ENCODE data around the gene CLCN6. TPM values are rescaled to one million over a fixed set of nuclear protein-coding genes. Genes with fewer than 3 reads are reported as not detected.

CLCN6 gene
- total and polyA plus RNA-seq, 10 of the 15 experiments (the other 5 are each of a cell fraction or from before 2014, with no cell fraction given) = 2.2 to 20.9 (median 10.2) TPM

- peak; percentile 100 for TF ChIP-seq USF2 (IDR thresholded peaks at IDR 0.05; ENCODE audit: borderline replicate concordance, low read depth, low read length)
- no peak for TF ChIP-seq NFXL1 (IDR thresholded peaks at IDR 0.05; ENCODE audit: borderline replicate concordance)
- peak; percentile 79; the same call in 1 of the 2 replicates for TF ChIP-seq TAF1 (IDR thresholded peaks at IDR 0.05; ENCODE audit: borderline replicate concordance, low read depth, low read length)
- TF ChIP-seq BCLAF1 (IDR thresholded peaks at IDR 0.05) = no peak
- TF ChIP-seq CREM (IDR thresholded peaks at IDR 0.05; ENCODE audit: low read depth) = peak; percentile 85
- no peak for TF ChIP-seq KDM1A (IDR thresholded peaks at IDR 0.05; ENCODE audit: borderline replicate concordance)
- TF ChIP-seq BHLHE40 (IDR thresholded peaks at IDR 0.05; ENCODE audit: borderline replicate concordance in 1 of 2, low read depth in 2 of 2, low read length in 1 of 2) = peak; percentile 95 to 99
- no peak for TF ChIP-seq EZH2 (IDR thresholded peaks at IDR 0.05; ENCODE audit: borderline replicate concordance, control insufficient read depth, low read depth, low read length)
- TF ChIP-seq HSF1 (IDR thresholded peaks at IDR 0.05; ENCODE audit: low read depth, low read length) = no peak
- TF ChIP-seq MTA2 (IDR thresholded peaks at IDR 0.05; ENCODE audit: low read depth) = no peak
- peak; percentile 54 for TF ChIP-seq SIX5 (IDR thresholded peaks at IDR 0.05; ENCODE audit: low read depth, low read length, severe bottlenecking)
- TF ChIP-seq TCF12 (IDR thresholded peaks at IDR 0.05; ENCODE audit: low read depth, low read length) = peak; percentile 19; the same call in 1 of the 2 replicates
- no peak for TF ChIP-seq ZNF622 (IDR thresholded peaks at IDR 0.05)
- 0 out of 2 replicates have a peak, but pooled peaks have one; percentile 23 for TF ChIP-seq EED (IDR thresholded peaks at IDR 0.05; ENCODE audit: low read depth)
- TF ChIP-seq BMI1 (IDR thresholded peaks at IDR 0.05; ENCODE audit: borderline replicate concordance) = no peak
- TF ChIP-seq IRF4 (IDR thresholded peaks at IDR 0.05; ENCODE audit: low read depth, low read length) = no peak
- TF ChIP-seq SUPT20H (IDR thresholded peaks at IDR 0.05; ENCODE audit: borderline replicate concordance, control insufficient read depth, low read depth, low read length) = no peak
- peak; percentile 88 for TF ChIP-seq GABPA (IDR thresholded peaks at IDR 0.05; ENCODE audit: low read depth)
- no peak for TF ChIP-seq JUND (IDR thresholded peaks at IDR 0.05; ENCODE audit: low read depth, low read length)
- peak; percentile 89 for TF ChIP-seq POLR2A (IDR thresholded peaks at IDR 0.05; ENCODE audit: low read depth, low read length)
- TF ChIP-seq NFIC (IDR thresholded peaks at IDR 0.05; ENCODE audit: low read depth, low read length) = no peak; the same call in 1 of the 2 replicates
- TF ChIP-seq TCF3 (IDR thresholded peaks at IDR 0.05; ENCODE audit: borderline replicate concordance, insufficient read depth, low read depth, low read length) = no peak
- peak; percentile 100 for TF ChIP-seq RAD51 (IDR thresholded peaks at IDR 0.05)
- no peak for TF ChIP-seq CHD1 (IDR thresholded peaks at IDR 0.05; ENCODE audit: low read depth, low read length)
- no peak for TF ChIP-seq RBBP5 (conservative IDR thresholded peaks at IDR 0.05)
- TF ChIP-seq SUZ12 (IDR thresholded peaks at IDR 0.05; ENCODE audit: unreplicated experiment) = no peak
These were observed at the start of gene CLCN6, which contains the start of gene MTHFR (continued) for GRCh38 chr1:11805422-11806306.
